GM12878 (cell line): Measurements from ENCODE around the gene RSRC1. TPM values are rescaled to one million over a fixed set of nuclear protein-coding genes. Genes with fewer than 3 reads are reported as not detected.

Source experiments
- ATAC-seq: fragments of 200-7000 bp; cut with Tn5 transposase; 3 replicates; pipeline ENCODE4 v1.9.1; 2020; ENCODE audit warnings: mild to moderate bottlenecking, moderate library complexity
- BruUV-seq: library from RNA; stranded (reverse); fragments of 400-500 nt; replicated peaks from 2 replicates; lab custom pipeline; 2021; lab: Mats Ljungman, UMichigan
- CTCF ChIA-PET: fragments of 300-600 bp; sonication (Branson Sonifier 250); formaldehyde crosslinking; extraction: SDS; loops from one replicate; lab custom pipeline; 2021; ENCODE audit warnings: inconsistent platforms; lab: Yijun Ruan, JAX
- POLR2A ChIA-PET: fragments of 350-600 bp; formaldehyde crosslinking; extraction: SDS; loops from one replicate; lab custom pipeline; 2021; ENCODE audit warnings: inconsistent platforms; lab: Charles Lee
- RAD21 ChIA-PET: fragments of 300-600 bp; sonication (Branson Sonifier 250); formaldehyde crosslinking; loops from one replicate; lab custom pipeline; 2023; ENCODE audit warnings: antibody characterized with exemption; ENCODE audit not compliant: unreplicated experiment; lab: Charles Lee
- SMC1A ChIA-PET: fragments of 300-600 bp; sonication (Branson Sonifier 250); formaldehyde crosslinking; loops from one replicate; lab custom pipeline; 2023; ENCODE audit not compliant: unreplicated experiment, uncharacterized antibody; lab: Charles Lee
- DNase-seq: peaks from one replicate; pipeline ENCODE4 v3.0.0-alpha.2; 2011; ENCODE audit warnings: low read depth, low spot score
- FAIRE-seq: peaks from 3 replicates; lab custom pipeline; 2011; peaks lifted over from hg19 to GRCh38; lab: Jason Lieb, UNC
- H2AFZ ChIP-seq: 2 replicates; pipeline ENCODE4 v1.6.0; 2011; ENCODE audit warnings: low read depth, low read length, control low read depth; ENCODE audit not compliant: control insufficient read depth
- H3K27ac ChIP-seq: 2 replicates; pipeline ENCODE4 v1.5.1; 2011; ENCODE audit warnings: control low read depth; ENCODE audit not compliant: control insufficient read depth, insufficient read depth
- H3K27me3 ChIP-seq, 2 experiments: replicated peaks in 1 of 2; 2 replicates each; pipeline versions ENCODE4 v1.6.0 to v1.6.1; 2011; ENCODE audit warnings: low read length in 1 of 2; ENCODE audit not compliant: control insufficient read depth in 2 of 2, insufficient read depth in 2 of 2
- H3K36me3 ChIP-seq, 2 experiments: 2 replicates each; pipeline ENCODE4 v1.5.1; 2011; ENCODE audit warnings: low read length in 1 of 2; ENCODE audit not compliant: control insufficient read depth in 2 of 2, insufficient read depth in 2 of 2
- H3K4me1 ChIP-seq: 2 replicates; pipeline ENCODE4 v1.6.1; 2011; ENCODE audit warnings: mild to moderate bottlenecking, low read length, moderate library complexity, mixed read lengths; ENCODE audit not compliant: control insufficient read depth, insufficient read depth
- H3K4me2 ChIP-seq: 2 replicates; pipeline ENCODE4 v1.6.0; 2011; ENCODE audit warnings: control low read depth; ENCODE audit not compliant: control insufficient read depth, insufficient read depth
- H3K4me3 ChIP-seq: fragments of 200-600 bp; sonication (generic); 2 replicates; pipeline ENCODE4 v1.5.1; 2016
- H3K79me2 ChIP-seq: 2 replicates; pipeline ENCODE4 v1.6.0; 2011; ENCODE audit warnings: low read length; ENCODE audit not compliant: control insufficient read depth, insufficient read depth
- H3K9ac ChIP-seq: 2 replicates; pipeline ENCODE4 v1.8.0; 2011; ENCODE audit warnings: low read length, control low read depth, mixed read lengths; ENCODE audit not compliant: control insufficient read depth, insufficient read depth
- H3K9me3 ChIP-seq: replicated peaks from 3 replicates; pipeline ENCODE4 v1.5.1; 2011; ENCODE audit warnings: mild to moderate bottlenecking, low read length; ENCODE audit not compliant: control insufficient read depth, insufficient read depth
- H4K20me1 ChIP-seq: 2 replicates; pipeline ENCODE4 v1.6.0; 2011; ENCODE audit not compliant: control insufficient read depth, insufficient read depth
- BMI1 ChIP-seq: fragments of 450-650 bp; IDR thresholded peaks from 2 replicates; pipeline ENCODE4 v1.6.1; 2016; ENCODE audit warnings: mild to moderate bottlenecking, moderate library complexity, borderline replicate concordance
- GABPA ChIP-seq: IDR thresholded peaks from 2 replicates; pipeline ENCODE4 v1.6.1; 2014; ENCODE audit warnings: antibody characterized with exemption, low read depth, mild to moderate bottlenecking, inconsistent platforms
- JUNB ChIP-seq: IDR thresholded peaks from 2 replicates; pipeline ENCODE4 v1.6.1; 2016; ENCODE audit warnings: antibody characterized with exemption, mild to moderate bottlenecking
- MEF2A ChIP-seq: IDR thresholded peaks from 2 replicates; pipeline ENCODE4 v1.6.1; 2011; ENCODE audit warnings: low read depth, mild to moderate bottlenecking, low read length, moderate library complexity; ENCODE audit not compliant: insufficient read depth
- MTA2 ChIP-seq: fragments of 450-650 bp; IDR thresholded peaks from 2 replicates; pipeline ENCODE4 v1.6.1; 2016; ENCODE audit warnings: low read depth, mild to moderate bottlenecking, moderate library complexity
- NFIC ChIP-seq: IDR thresholded peaks from 2 replicates; pipeline ENCODE4 v1.6.1; 2012; ENCODE audit warnings: low read depth, mild to moderate bottlenecking, inconsistent platforms, low read length, moderate library complexity
- RFX5 ChIP-seq: IDR thresholded peaks from 2 replicates; pipeline ENCODE4 v1.6.1; 2011; ENCODE audit warnings: low read depth, low read length, improper control_type of control experiment
- RUNX3 ChIP-seq: IDR thresholded peaks from 2 replicates; pipeline ENCODE4 v1.6.1; 2012; ENCODE audit warnings: low read length, inconsistent platforms
- WGBS: methylation state at CpG from one replicate; pipeline ENCODE4 v1.1.6; 2016; ENCODE audit warnings: low lambda C conversion rate; ENCODE audit not compliant: insufficient replicate concordance, insufficient coverage; ENCODE audit errors: missing lambda C conversion rate; 5-methylcytosine and 5-hydroxymethylcytosine counted together
- in situ Hi-C: fragments of 300-500 bp; cut with MboI; formaldehyde crosslinking; loops from 9 replicates; pipeline ENCODE4 v1.14.3; 2018; ENCODE audit warnings: mixed read lengths
- intact Hi-C: fragments of 100-400 bp; cut with micrococcal nuclease; formaldehyde crosslinking; loops from one replicate; pipeline ENCODE4 v1.14.2; 2022; ENCODE audit not compliant: unreplicated experiment
- polyA plus RNA-seq, 11 experiments: library from polyadenylated mRNA; depleted of rRNA in 4 of 11; unstranded in 6 of 11; stranded (reverse) in 5 of 11; fragments of >200 nt; fragmentation: Nextera tagmentation in 4 of 11; fragmentation: Illumina TruSeq in 1 of 11; extraction: Ambion mirVana in 4 of 11; extraction: Trizol in 1 of 11; gene quantifications; 1 replicate in 1 of 11; 2 replicates in 10 of 11; pipeline versions ENCODE4 v1.2.1 to v1.2.3, GENCODE V29; 2011 to 2016; ENCODE audit warnings: inconsistent platforms in 2 of 11, missing spikeins in 2 of 11, low read depth in 1 of 11
- total RNA-seq, 4 experiments: library from RNA; depleted of rRNA in 3 of 4; stranded (reverse); fragments of >200 nt in 3 of 4; fragmentation: Illumina TruSeq in 1 of 4; extraction: Trizol in 1 of 4; gene quantifications; 2 replicates each; pipeline versions ENCODE4 v1.2.1 to v1.2.3, GENCODE V29; 2013 to 2021
- TF ChIP-seq, protein P1 (sequence below): fragments of 450-650 bp; IDR thresholded peaks from 2 replicates; pipeline ENCODE4 v1.6.1; 2017; ENCODE audit warnings: mild to moderate bottlenecking
- TF ChIP-seq, protein P2 (sequence below): fragments of 450-650 bp; IDR thresholded peaks from 2 replicates; pipeline ENCODE4 v1.6.1; 2018; ENCODE audit warnings: mild to moderate bottlenecking, low read depth, moderate library complexity; ENCODE audit not compliant: partially characterized antibody
- TF ChIP-seq, protein P3 (sequence below): fragments of 450-650 bp; IDR thresholded peaks from 2 replicates; pipeline ENCODE4 v1.6.1; 2016; ENCODE audit warnings: mild to moderate bottlenecking
- TF ChIP-seq, protein P4 (sequence below): fragments of 450-650 bp; IDR thresholded peaks from 2 replicates; pipeline ENCODE4 v1.6.1; 2018; ENCODE audit warnings: borderline replicate concordance, mild to moderate bottlenecking; ENCODE audit not compliant: partially characterized antibody
- TF ChIP-seq, protein P5 (sequence below): fragments of 450-650 bp; IDR thresholded peaks from 2 replicates; pipeline ENCODE4 v1.6.1; 2017; ENCODE audit warnings: mild to moderate bottlenecking, low read depth, inconsistent platforms; ENCODE audit not compliant: poor library complexity, severe bottlenecking

RSRC1 gene
- total and polyA plus RNA-seq, 10 of the 15 experiments (the other 5 are each of a cell fraction or from before 2014, with no cell fraction given), result 16.4 to 85.9 (median 42.0) TPM

DNA sequence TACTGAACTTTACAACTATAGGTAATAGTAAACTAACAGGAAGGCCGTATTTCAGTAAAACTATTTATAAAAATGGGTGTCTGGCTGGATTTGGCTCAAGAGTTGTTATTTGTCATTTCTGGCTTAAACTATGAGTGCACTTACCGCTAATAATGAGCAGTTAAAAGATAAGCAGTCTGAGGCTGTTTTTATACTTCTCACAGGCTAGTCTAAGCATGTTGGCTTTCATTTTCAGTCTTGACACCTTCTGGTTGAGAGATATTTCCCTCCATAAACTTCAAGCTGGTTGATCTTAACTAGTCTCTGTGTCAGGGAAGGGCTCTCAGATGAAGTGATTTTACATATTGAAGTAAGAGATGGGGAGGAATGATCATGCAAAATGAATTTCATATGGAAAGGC, 96.1 kb downstream of the RSRC1 start:
- DNase-seq (peak; percentile 17), FAIRE-seq (no peak), ATAC-seq (peak; percentile 74)
- TSS peak; percentile 25 for BruUV-seq
- H3K36me3 ChIP-seq, result no peaks in the 10 kb centered on the region
- no peaks in the 10 kb centered on the region; the same call in 1 of the 3 replicates for H3K9me3 ChIP-seq
- 18% methylated on average over 2 of the region's 2 CpGs for WGBS
- no peaks in the 10 kb centered on the region for H4K20me1 ChIP-seq
- CTCF ChIA-PET, result no interaction called here
- H3K27me3 ChIP-seq, result no peaks in the 10 kb centered on the region
- no peaks in the 10 kb centered on the region for H3K79me2 ChIP-seq
- no peak overlapping the region for H3K4me3 ChIP-seq
- intact Hi-C loops (loop anchor here (5.0 kb wide), 1 partner anchor 69 kb away; no protein-coding TSS in a partner anchor), in situ Hi-C loops (no loop called here)
- H3K9ac ChIP-seq, result no peak overlapping the region
- TF ChIP-seq RUNX3 (peak; percentile 53), MTA2 (peak; percentile 27; the same call in 1 of the 2 replicates), JUNB (peak; percentile 42; the same call in 1 of the 2 replicates), BMI1 (no peak), MEF2A (0 out of 2 replicates have a peak, but pooled peaks have one; percentile 39), RFX5 (no peak), GABPA (no peak), NFIC (0 out of 2 replicates have a peak, but pooled peaks have one; percentile 20)
- TF ChIP-seq, protein P1, sequence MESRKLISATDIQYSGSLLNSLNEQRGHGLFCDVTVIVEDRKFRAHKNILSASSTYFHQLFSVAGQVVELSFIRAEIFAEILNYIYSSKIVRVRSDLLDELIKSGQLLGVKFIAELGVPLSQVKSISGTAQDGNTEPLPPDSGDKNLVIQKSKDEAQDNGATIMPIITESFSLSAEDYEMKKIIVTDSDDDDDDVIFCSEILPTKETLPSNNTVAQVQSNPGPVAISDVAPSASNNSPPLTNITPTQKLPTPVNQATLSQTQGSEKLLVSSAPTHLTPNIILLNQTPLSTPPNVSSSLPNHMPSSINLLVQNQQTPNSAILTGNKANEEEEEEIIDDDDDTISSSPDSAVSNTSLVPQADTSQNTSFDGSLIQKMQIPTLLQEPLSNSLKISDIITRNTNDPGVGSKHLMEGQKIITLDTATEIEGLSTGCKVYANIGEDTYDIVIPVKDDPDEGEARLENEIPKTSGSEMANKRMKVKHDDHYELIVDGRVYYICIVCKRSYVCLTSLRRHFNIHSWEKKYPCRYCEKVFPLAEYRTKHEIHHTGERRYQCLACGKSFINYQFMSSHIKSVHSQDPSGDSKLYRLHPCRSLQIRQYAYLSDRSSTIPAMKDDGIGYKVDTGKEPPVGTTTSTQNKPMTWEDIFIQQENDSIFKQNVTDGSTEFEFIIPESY, result peak; percentile 11; the same call in 1 of the 2 replicates
- TF ChIP-seq, protein P2, sequence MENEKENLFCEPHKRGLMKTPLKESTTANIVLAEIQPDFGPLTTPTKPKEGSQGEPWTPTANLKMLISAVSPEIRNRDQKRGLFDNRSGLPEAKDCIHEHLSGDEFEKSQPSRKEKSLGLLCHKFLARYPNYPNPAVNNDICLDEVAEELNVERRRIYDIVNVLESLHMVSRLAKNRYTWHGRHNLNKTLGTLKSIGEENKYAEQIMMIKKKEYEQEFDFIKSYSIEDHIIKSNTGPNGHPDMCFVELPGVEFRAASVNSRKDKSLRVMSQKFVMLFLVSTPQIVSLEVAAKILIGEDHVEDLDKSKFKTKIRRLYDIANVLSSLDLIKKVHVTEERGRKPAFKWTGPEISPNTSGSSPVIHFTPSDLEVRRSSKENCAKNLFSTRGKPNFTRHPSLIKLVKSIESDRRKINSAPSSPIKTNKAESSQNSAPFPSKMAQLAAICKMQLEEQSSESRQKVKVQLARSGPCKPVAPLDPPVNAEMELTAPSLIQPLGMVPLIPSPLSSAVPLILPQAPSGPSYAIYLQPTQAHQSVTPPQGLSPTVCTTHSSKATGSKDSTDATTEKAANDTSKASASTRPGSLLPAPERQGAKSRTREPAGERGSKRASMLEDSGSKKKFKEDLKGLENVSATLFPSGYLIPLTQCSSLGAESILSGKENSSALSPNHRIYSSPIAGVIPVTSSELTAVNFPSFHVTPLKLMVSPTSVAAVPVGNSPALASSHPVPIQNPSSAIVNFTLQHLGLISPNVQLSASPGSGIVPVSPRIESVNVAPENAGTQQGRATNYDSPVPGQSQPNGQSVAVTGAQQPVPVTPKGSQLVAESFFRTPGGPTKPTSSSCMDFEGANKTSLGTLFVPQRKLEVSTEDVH, result no peak
- TF ChIP-seq, protein P3, sequence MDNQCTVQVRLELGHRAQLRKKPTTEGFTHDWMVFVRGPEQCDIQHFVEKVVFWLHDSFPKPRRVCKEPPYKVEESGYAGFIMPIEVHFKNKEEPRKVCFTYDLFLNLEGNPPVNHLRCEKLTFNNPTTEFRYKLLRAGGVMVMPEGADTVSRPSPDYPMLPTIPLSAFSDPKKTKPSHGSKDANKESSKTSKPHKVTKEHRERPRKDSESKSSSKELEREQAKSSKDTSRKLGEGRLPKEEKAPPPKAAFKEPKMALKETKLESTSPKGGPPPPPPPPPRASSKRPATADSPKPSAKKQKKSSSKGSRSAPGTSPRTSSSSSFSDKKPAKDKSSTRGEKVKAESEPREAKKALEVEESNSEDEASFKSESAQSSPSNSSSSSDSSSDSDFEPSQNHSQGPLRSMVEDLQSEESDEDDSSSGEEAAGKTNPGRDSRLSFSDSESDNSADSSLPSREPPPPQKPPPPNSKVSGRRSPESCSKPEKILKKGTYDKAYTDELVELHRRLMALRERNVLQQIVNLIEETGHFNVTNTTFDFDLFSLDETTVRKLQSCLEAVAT, result no peak
- TF ChIP-seq, protein P4, sequence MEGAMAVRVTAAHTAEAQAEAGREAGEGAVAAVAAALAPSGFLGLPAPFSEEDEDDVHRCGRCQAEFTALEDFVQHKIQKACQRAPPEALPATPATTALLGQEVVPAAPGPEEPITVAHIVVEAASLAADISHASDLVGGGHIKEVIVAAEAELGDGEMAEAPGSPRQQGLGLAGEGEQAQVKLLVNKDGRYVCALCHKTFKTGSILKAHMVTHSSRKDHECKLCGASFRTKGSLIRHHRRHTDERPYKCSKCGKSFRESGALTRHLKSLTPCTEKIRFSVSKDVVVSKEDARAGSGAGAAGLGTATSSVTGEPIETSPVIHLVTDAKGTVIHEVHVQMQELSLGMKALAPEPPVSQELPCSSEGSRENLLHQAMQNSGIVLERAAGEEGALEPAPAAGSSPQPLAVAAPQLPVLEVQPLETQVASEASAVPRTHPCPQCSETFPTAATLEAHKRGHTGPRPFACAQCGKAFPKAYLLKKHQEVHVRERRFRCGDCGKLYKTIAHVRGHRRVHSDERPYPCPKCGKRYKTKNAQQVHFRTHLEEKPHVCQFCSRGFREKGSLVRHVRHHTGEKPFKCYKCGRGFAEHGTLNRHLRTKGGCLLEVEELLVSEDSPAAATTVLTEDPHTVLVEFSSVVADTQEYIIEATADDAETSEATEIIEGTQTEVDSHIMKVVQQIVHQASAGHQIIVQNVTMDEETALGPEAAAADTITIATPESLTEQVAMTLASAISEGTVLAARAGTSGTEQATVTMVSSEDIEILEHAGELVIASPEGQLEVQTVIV, result no peak
- TF ChIP-seq, protein P5, sequence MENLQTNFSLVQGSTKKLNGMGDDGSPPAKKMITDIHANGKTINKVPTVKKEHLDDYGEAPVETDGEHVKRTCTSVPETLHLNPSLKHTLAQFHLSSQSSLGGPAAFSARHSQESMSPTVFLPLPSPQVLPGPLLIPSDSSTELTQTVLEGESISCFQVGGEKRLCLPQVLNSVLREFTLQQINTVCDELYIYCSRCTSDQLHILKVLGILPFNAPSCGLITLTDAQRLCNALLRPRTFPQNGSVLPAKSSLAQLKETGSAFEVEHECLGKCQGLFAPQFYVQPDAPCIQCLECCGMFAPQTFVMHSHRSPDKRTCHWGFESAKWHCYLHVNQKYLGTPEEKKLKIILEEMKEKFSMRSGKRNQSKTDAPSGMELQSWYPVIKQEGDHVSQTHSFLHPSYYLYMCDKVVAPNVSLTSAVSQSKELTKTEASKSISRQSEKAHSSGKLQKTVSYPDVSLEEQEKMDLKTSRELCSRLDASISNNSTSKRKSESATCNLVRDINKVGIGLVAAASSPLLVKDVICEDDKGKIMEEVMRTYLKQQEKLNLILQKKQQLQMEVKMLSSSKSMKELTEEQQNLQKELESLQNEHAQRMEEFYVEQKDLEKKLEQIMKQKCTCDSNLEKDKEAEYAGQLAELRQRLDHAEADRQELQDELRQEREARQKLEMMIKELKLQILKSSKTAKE, result peak; percentile 62
- no peaks in the 10 kb centered on the region for H3K4me1 ChIP-seq
- POLR2A ChIA-PET, result no interaction called here
- H3K4me2 ChIP-seq, result no peak overlapping the region
- no peak overlapping the region for H2AFZ ChIP-seq
- H3K27ac ChIP-seq, result no peak overlapping the region
- SMC1A ChIA-PET, result interaction anchor here (1.0 to 1.5 kb wide), 4 partner anchors 9 to 228 kb away, joined by 3 to 4 read pairs (median 3); no protein-coding TSS in a partner anchor
- RAD21 ChIA-PET, result no interaction called here
